Peyer's patch (tissue), 4 donors: ENCODE data around the gene SSUH2.

Source experiments
- POLR2A ChIP-seq, 2 donors: fragments of 450-650 bp; IDR thresholded peaks; one replicate each; pipeline ENCODE4 v1.5.1; 2017; ENCODE audit warnings: antibody characterized with exemption in 2 of 2, mild to moderate bottlenecking in 2 of 2, moderate library complexity in 2 of 2
- TF ChIP-seq, protein P1 (sequence below), 6 experiments: fragments of 450-650 bp in 4 of 6; fragments of 200-600 bp in 2 of 6; sonication (generic) in 1 of 6; IDR thresholded peaks; one replicate each; pipeline ENCODE4 v1.5.1; 2017 to 2019; ENCODE audit warnings: antibody characterized with exemption in 6 of 6, mild to moderate bottlenecking in 3 of 6, moderate library complexity in 1 of 6

DNA sequence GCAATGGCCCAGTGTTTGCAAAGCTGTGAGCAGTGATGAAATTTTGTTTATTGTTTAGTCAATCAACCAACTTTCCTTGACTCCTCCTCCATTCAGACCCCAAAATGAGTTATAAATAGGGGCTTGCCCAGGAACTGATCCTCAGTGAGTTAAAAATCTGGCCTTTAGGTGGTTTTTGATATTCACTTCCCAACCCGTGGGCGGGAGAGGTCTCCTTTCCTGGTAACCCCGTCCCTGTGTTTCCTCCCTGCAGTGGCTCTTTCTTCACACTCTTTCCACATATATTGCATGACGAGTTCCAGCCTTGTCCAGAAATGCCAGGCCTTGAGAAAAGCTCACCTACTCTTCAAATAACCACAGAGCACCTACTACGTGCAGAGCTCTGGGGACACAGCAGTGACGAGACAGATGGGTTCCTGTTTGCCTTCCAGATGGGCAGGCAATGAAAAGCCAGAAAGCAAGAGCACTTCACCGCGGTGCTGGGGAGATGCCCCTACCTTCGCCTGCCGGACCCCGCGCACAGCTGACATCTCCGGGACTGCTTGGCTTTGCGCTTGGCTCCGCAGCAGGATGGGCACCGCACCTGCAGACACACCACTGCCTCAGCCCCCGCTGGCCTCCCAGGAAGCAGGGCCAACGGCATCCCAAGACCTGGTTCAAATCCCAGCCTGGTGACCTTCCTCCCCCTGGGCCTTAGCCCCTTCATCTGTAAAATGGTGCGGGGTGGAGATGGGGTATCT lies 17.2 kb downstream of the SSUH2 start:
- TF ChIP-seq, protein P1, sequence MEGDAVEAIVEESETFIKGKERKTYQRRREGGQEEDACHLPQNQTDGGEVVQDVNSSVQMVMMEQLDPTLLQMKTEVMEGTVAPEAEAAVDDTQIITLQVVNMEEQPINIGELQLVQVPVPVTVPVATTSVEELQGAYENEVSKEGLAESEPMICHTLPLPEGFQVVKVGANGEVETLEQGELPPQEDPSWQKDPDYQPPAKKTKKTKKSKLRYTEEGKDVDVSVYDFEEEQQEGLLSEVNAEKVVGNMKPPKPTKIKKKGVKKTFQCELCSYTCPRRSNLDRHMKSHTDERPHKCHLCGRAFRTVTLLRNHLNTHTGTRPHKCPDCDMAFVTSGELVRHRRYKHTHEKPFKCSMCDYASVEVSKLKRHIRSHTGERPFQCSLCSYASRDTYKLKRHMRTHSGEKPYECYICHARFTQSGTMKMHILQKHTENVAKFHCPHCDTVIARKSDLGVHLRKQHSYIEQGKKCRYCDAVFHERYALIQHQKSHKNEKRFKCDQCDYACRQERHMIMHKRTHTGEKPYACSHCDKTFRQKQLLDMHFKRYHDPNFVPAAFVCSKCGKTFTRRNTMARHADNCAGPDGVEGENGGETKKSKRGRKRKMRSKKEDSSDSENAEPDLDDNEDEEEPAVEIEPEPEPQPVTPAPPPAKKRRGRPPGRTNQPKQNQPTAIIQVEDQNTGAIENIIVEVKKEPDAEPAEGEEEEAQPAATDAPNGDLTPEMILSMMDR (IDR thresholded peaks at IDR 0.05), result no peak
- TF ChIP-seq POLR2A (IDR thresholded peaks at IDR 0.05), result no peak
